Subcutaneous adipose tissue (tissue), 4 donors: Measurements from ENCODE around the gene ADGRE1. TPM values are rescaled to one million over a fixed set of nuclear protein-coding genes. Genes with fewer than 3 reads are reported as not detected.

ENCODE experiments used
- total RNA-seq, 4 donors: library from RNA; depleted of rRNA; stranded (reverse); fragments of >200 nt; gene quantifications; one replicate each; pipeline ENCODE4 v1.1.0, GENCODE V29; 2016
- TF ChIP-seq, protein P1 (sequence below): fragments of 450-650 bp; IDR thresholded peaks from one replicate; pipeline ENCODE4 v1.5.1; 2016; ENCODE audit warnings: low read depth, mild to moderate bottlenecking, control low read depth, antibody characterized with exemption, moderate library complexity

Gene ADGRE1
- total RNA-seq, 4 donors from 2014 or later = 0.17 TPM; not detected in 3

DNA sequence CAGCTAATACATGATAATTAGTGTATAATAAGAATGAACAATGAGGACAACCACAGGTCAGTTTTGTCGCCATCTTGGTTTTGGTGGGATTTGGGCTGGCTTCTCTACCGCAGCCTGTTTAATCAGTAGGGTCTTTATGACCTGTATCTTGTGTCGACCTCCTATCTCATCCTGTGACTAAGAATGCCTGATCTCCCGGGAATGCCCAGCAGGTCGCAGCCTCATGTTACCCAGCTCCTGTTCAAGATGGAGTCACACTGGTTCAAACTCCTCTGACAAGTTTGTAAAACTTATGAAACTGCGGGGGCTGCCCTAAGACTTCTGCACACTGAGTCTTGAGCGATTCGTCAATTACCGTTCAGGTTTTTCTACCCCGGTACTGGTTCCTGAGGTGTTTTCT is 21.5 kb upstream of the ADGRE1 start:
- TF ChIP-seq, protein P1, sequence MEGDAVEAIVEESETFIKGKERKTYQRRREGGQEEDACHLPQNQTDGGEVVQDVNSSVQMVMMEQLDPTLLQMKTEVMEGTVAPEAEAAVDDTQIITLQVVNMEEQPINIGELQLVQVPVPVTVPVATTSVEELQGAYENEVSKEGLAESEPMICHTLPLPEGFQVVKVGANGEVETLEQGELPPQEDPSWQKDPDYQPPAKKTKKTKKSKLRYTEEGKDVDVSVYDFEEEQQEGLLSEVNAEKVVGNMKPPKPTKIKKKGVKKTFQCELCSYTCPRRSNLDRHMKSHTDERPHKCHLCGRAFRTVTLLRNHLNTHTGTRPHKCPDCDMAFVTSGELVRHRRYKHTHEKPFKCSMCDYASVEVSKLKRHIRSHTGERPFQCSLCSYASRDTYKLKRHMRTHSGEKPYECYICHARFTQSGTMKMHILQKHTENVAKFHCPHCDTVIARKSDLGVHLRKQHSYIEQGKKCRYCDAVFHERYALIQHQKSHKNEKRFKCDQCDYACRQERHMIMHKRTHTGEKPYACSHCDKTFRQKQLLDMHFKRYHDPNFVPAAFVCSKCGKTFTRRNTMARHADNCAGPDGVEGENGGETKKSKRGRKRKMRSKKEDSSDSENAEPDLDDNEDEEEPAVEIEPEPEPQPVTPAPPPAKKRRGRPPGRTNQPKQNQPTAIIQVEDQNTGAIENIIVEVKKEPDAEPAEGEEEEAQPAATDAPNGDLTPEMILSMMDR = no peak

DNA sequence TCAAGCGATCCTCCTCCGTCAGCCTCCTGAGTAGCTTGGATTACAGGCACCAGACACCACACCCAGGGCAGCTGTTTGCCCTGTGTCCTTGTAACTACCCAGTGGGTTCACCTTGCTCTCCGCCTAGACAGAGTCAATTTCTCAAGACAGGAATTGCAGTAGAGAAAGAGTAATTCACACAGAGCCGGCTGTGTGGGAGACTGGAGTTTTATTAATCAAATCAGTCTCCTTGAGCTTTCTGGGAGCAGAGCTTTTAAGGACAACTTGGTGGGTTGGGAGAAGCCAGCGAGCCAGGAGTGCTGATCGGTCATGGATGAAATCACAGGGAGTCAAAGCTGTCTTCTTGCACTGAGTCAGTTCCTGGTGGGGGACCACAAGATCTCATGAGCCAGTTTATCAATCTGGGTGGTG is 20.6 kb upstream of the ADGRE1 start:
- TF ChIP-seq, protein P1 = no peak

GRCh38 chr19:6868351-6868750 is 19.0 kb upstream of the ADGRE1 start:
- TF ChIP-seq, protein P1 = no peak

DNA sequence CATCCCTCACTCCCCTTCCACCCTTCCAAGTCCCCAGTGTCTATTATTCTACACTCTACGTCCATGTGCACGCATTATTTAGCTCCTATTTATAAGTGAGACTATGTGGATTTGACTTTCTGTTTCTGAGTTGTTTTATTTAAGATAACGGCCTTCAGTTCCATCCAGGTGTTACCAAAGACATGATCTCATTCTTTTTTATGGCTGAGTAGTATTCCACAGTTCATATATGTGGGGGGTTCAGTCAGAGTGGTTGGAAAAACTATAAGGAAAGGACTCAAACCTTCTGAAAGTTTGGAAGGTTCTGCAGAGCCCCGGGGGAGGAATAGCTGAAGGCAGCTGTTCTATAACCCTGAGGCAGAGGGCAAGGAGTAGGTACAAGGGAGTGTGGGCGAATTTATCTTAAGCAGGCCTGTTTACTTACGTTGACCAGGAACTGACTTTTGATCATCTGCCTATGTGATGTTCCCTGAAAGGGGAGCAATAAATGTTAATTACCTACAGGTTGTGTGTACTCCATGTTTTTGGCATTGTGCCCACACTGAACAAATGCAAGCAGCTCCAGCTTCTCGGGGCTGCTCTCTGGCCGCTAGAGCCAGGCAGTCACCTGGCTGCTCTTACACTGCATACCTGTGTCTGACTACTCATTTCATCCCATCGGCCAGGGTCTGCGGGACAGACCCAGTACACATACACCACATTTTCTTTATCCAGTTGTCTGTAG is 13.5 kb upstream of the ADGRE1 start:
- TF ChIP-seq, protein P1 = no peak

GRCh38 chr19:6875218-6875617 is 12.2 kb upstream of the ADGRE1 start:
- TF ChIP-seq, protein P1 = no peak

- TF ChIP-seq, protein P1 = no peak
Observed at GRCh38 chr19:6876748-6877147, 10.6 kb upstream of the ADGRE1 start.

- TF ChIP-seq, protein P1 = no peak
Observed at GRCh38 chr19:6877766-6878165, 9.6 kb upstream of the ADGRE1 start.
